Measurements from ENCODE around the gene SDR39U1. TPM values are rescaled to one million over a fixed set of nuclear protein-coding genes. Genes with fewer than 3 reads are reported as not detected.

Gene SDR39U1
- total and polyA plus RNA-seq, 4 donors = 24.0 to 163 (median 54.1) TPM

GRCh38 chr14:24417832-24418491, 24.6 kb downstream of the SDR39U1 start:
- no peaks in the 10 kb centered on the region for H3K9me3 ChIP-seq (ENCODE audit: control insufficient read depth, low read length)
- no peak overlapping the region for H3K27ac ChIP-seq (ENCODE audit: low read depth in 1 of 2, low read length in 2 of 2)
- H3K4me3 ChIP-seq (ENCODE audit: low read length in 2 of 2) = no peak overlapping the region
- WGBS, 2 donors = 71 to 77% methylated on average over 6 of the region's 6 CpGs
- no peaks in the 10 kb centered on the region for H3K27me3 ChIP-seq (ENCODE audit: control insufficient read depth in 1 of 2, insufficient read depth in 2 of 2, low read length in 1 of 2)
- intact Hi-C loops (cut with DNase I) = loop anchor here in 1 of 2 donors (5.0 kb wide), 1 partner anchor 166 kb away; no protein-coding TSS in a partner anchor
- DNase-seq = no peak
- H3K36me3 ChIP-seq (ENCODE audit: control insufficient read depth in 1 of 2, insufficient read depth in 2 of 2, low read length in 1 of 2) = no peaks in the 10 kb centered on the region
- no peaks in the 10 kb centered on the region for H3K4me1 ChIP-seq (ENCODE audit: control insufficient read depth in 1 of 2, insufficient read depth in 2 of 2, low read length in 2 of 2)
- ATAC-seq (ENCODE audit: low FRiP score) = peak; percentile 20

- no peaks in the 10 kb centered on the region for H3K4me1 ChIP-seq (ENCODE audit: control insufficient read depth in 1 of 2, insufficient read depth in 2 of 2, low read length in 2 of 2)
- no peaks in the 10 kb centered on the region for H3K27me3 ChIP-seq (ENCODE audit: control insufficient read depth in 1 of 2, insufficient read depth in 2 of 2, low read length in 1 of 2)
- H3K27ac ChIP-seq (ENCODE audit: low read depth in 1 of 2, low read length in 2 of 2) = no peak overlapping the region
- DNase-seq (no peak), ATAC-seq (ENCODE audit: low FRiP score) (no peak)
- intact Hi-C loops (cut with DNase I) = loop anchor here in 1 of 2 donors (5.0 kb wide), 1 partner anchor 165 kb away; no protein-coding TSS in a partner anchor
- no peaks in the 10 kb centered on the region for H3K36me3 ChIP-seq (ENCODE audit: control insufficient read depth in 1 of 2, insufficient read depth in 2 of 2, low read length in 1 of 2)
- WGBS, 2 donors = 77 to 78% methylated on average over 16 of the region's 16 CpGs
- no peak overlapping the region for H3K4me3 ChIP-seq (ENCODE audit: low read length in 2 of 2)
- no peaks in the 10 kb centered on the region for H3K9me3 ChIP-seq (ENCODE audit: control insufficient read depth, low read length)
Measured at GRCh38 chr14:24416932-24417619, 25.5 kb downstream of the SDR39U1 start.

GRCh38 chr14:24416254-24416931, 26.2 kb downstream of the SDR39U1 start:
- Histone ChIP-seq H3K9me3 (ENCODE audit: control insufficient read depth, low read length) (no peaks in the 10 kb centered on the region), H3K27me3 (ENCODE audit: control insufficient read depth in 1 of 2, insufficient read depth in 2 of 2, low read length in 1 of 2) (no peaks in the 10 kb centered on the region), H3K27ac (ENCODE audit: low read depth in 1 of 2, low read length in 2 of 2) (no peak overlapping the region), H3K4me3 (ENCODE audit: low read length in 2 of 2) (no peak overlapping the region), H3K36me3 (ENCODE audit: control insufficient read depth in 1 of 2, insufficient read depth in 2 of 2, low read length in 1 of 2) (no peaks in the 10 kb centered on the region), H3K4me1 (ENCODE audit: control insufficient read depth in 1 of 2, insufficient read depth in 2 of 2, low read length in 2 of 2) (no peaks in the 10 kb centered on the region)
- no peak for DNase-seq
- ATAC-seq (ENCODE audit: low FRiP score) = no peak
- 62 to 68% methylated on average over 19 of the region's 19 CpGs for WGBS, 2 donors
- intact Hi-C loops (cut with DNase I) = loop anchor here in 1 of 2 donors (5.0 kb wide), 1 partner anchor 164 kb away; no protein-coding TSS in a partner anchor

DNA sequence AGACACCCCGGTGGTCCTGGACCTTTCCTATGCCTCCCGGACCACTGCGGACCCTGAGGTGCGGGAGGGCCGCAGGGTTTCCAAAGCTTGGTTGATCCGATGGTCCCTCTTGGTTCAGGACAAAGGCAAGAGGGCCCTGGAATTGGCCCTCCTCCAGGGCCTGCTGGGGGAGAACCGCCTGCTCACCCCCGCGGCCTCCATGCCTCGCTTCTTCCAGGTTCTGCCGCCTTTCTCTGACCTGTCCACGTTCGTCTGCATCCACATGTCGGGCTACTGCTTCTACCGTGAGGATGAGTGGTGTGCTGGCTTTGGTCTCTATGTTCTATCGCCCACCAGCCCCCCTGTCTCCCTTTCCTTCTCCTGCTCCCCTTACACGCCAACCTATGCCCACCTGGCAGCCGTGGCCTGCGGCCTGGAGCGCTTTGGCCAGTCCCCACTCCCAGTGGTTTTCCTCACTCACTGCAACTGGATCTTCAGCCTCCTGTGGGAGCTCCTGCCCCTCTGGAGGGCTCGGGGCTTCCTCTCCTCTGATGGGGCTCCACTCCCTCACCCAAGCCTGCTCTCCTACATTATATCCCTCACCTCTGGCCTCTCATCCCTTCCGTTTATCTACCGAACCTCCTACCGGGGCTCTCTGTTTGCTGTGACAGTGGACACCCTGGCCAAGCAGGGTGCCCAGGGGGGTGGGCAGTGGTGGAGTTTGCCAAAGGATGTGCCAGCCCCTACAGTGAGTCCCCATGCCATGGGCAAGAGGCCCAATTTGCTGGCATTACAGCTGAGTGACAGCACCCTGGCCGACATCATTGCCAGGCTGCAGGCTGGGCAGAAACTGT, 26.9 kb downstream of the SDR39U1 start:
- Histone ChIP-seq H3K4me1 (ENCODE audit: control insufficient read depth in 1 of 2, insufficient read depth in 2 of 2, low read length in 2 of 2) (no peaks in the 10 kb centered on the region), H3K27me3 (ENCODE audit: control insufficient read depth in 1 of 2, insufficient read depth in 2 of 2, low read length in 1 of 2) (no peaks in the 10 kb centered on the region), H3K36me3 (ENCODE audit: control insufficient read depth in 1 of 2, insufficient read depth in 2 of 2, low read length in 1 of 2) (no peaks in the 10 kb centered on the region), H3K27ac (ENCODE audit: low read depth in 1 of 2, low read length in 2 of 2) (no peak overlapping the region), H3K4me3 (ENCODE audit: low read length in 2 of 2) (no peak overlapping the region), H3K9me3 (ENCODE audit: control insufficient read depth, low read length) (no peaks in the 10 kb centered on the region)
- intact Hi-C loops (cut with DNase I) = loop anchor here in 1 of 2 donors (5.0 kb wide), 1 partner anchor 163 kb away; no protein-coding TSS in a partner anchor
- ATAC-seq (ENCODE audit: low FRiP score) = no peak
- no peak for DNase-seq
- WGBS, 2 donors = 87% methylated on average over 25 of the region's 25 CpGs

DNA sequence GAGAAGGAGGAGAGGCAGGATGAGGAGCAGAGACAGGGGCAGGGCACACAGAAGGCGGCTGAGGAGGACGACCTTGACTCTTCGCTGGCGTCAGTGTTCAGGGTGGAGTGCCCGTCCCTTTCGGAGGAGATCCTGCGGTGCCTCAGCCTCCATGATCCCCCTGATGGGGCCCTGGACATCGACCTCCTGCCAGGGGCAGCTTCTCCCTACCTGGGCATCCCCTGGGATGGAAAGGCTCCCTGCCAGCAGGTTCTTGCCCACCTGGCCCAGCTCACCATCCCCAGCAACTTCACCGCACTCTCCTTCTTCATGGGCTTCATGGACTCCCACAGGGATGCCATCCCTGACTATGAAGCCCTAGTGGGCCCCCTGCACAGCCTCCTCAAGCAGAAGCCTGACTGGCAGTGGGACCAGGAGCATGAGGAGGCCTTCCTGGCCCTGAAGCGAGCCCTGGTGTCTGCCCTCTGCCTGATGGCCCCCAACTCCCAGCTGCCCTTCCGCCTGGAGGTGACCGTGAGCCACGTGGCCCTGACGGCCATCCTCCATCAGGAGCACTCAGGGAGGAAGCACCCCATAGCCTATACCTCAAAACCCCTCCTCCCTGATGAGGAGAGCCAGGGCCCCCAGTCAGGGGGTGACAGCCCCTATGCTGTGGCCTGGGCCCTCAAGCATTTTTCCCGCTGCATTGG, 27.7 kb downstream of the SDR39U1 start:
- intact Hi-C loops (cut with DNase I) = loop anchor here in 1 of 2 donors (5.0 kb wide), 1 partner anchor 163 kb away; no protein-coding TSS in a partner anchor
- no peaks in the 10 kb centered on the region for H3K36me3 ChIP-seq (ENCODE audit: control insufficient read depth in 1 of 2, insufficient read depth in 2 of 2, low read length in 1 of 2)
- no peak for DNase-seq
- H3K27me3 ChIP-seq (ENCODE audit: control insufficient read depth in 1 of 2, insufficient read depth in 2 of 2, low read length in 1 of 2) = no peaks in the 10 kb centered on the region
- no peaks in the 10 kb centered on the region for H3K9me3 ChIP-seq (ENCODE audit: control insufficient read depth, low read length)
- no peak for ATAC-seq (ENCODE audit: low FRiP score)
- no peak overlapping the region for H3K27ac ChIP-seq (ENCODE audit: low read depth in 1 of 2, low read length in 2 of 2)
- H3K4me1 ChIP-seq (ENCODE audit: control insufficient read depth in 1 of 2, insufficient read depth in 2 of 2, low read length in 2 of 2) = no peaks in the 10 kb centered on the region
- H3K4me3 ChIP-seq (ENCODE audit: low read length in 2 of 2) = no peak overlapping the region
- 87 to 89% methylated on average over 14 to 15 of the region's 15 CpGs for WGBS, 2 donors

DNA sequence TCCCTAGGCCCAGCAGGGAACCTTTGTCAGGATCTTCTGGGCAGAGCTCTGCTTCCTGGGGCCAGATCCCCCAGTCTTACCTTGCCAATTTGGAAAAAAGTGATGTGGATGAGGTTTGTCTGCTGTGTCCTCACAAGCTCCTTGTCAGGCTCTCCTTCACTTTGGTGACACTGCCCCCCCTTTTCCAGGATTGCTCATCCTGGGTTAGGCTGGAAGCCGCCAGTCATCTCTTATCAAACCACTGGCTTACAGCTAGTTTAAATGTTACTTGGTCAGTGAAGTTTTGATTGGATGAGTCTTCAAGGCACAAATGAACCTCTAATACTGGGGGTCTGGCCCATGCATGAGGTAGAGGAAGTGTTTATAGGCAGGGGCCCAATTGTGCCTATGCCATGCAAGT, 28.5 kb downstream of the SDR39U1 start:
- Histone ChIP-seq H3K27me3 (ENCODE audit: control insufficient read depth in 1 of 2, insufficient read depth in 2 of 2, low read length in 1 of 2) (no peaks in the 10 kb centered on the region), H3K4me3 (ENCODE audit: low read length in 2 of 2) (no peak overlapping the region), H3K9me3 (ENCODE audit: control insufficient read depth, low read length) (no peaks in the 10 kb centered on the region), H3K4me1 (ENCODE audit: control insufficient read depth in 1 of 2, insufficient read depth in 2 of 2, low read length in 2 of 2) (no peaks in the 10 kb centered on the region), H3K36me3 (ENCODE audit: control insufficient read depth in 1 of 2, insufficient read depth in 2 of 2, low read length in 1 of 2) (peaks cover 0 to 2% of the 10 kb centered on the region in 2 donors), H3K27ac (ENCODE audit: low read depth in 1 of 2, low read length in 2 of 2) (no peak overlapping the region)
- no peak for DNase-seq
- no peak for ATAC-seq (ENCODE audit: low FRiP score)
- 55 to 58% methylated on average over 1 of the region's 1 CpG for WGBS, 2 donors
- intact Hi-C loops (cut with DNase I) = no loop called here

DNA sequence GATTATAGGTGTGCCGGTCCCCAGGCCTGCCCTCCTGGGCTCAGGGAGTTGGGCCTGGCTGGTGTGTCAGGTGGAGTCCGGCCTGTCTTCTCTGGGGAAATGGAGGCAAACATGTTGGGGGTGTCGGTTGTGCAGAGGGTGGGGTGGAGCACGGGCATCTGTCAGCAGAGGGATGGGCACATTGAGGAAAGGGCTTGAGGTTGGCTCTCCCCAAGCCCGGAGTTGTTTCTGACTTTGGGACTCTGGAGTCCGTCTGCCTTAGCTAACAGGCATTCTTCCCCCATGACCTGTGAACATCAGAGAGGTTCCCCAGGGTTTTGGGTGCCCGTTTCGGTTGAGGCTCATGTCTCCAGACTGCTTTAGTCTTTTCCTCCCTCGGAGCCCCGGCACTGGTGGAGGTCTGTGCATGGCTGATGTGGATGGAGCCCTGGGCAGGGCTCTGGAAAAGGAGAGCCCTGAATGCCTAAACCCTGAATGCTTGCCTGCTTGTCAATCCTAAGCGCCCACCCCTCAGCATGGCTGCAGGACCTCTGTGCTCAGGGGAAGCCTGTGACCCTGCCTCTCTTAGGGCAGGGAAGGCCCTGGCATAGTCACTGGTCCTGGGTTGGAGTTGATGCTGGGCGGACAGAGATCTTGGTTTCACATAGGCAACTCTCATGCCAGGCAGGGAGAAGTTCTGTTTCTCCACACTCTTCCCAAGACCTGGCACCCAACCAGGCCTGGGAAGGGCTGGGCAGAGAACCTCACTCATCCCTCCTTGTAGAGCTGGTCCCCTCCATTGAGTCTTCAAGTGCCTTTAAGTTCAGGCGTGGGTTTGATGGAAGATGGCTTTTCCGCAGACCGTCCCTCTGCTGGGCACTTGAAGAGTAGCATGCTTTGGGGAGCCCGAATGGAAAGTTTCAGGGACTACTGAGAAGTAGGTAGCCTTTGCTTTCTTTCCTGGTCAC, 30.9 kb downstream of the SDR39U1 start:
- intact Hi-C loops (cut with DNase I) = no loop called here
- Histone ChIP-seq H3K9me3 (ENCODE audit: control insufficient read depth, low read length) (no peaks in the 10 kb centered on the region), H3K4me1 (ENCODE audit: control insufficient read depth in 1 of 2, insufficient read depth in 2 of 2, low read length in 2 of 2) (no peaks in the 10 kb centered on the region), H3K27me3 (ENCODE audit: control insufficient read depth in 1 of 2, insufficient read depth in 2 of 2, low read length in 1 of 2) (no peaks in the 10 kb centered on the region), H3K27ac (ENCODE audit: low read depth in 1 of 2, low read length in 2 of 2) (no peak overlapping the region), H3K36me3 (ENCODE audit: control insufficient read depth in 1 of 2, insufficient read depth in 2 of 2, low read length in 1 of 2) (peaks cover 0 to 2% of the 10 kb centered on the region in 2 donors), H3K4me3 (ENCODE audit: low read length in 2 of 2) (no peak overlapping the region)
- WGBS, 2 donors = 75 to 76% methylated on average over 16 of the region's 16 CpGs
- DNase-seq (no peak), ATAC-seq (ENCODE audit: low FRiP score) (no peak)
